ENCODE measurements around the gene ZMYM5.
A peak's percentile ranks its signal among the peaks of the same experiment; 100 is the strongest.
"Not testable (repeated sequence)": the region's sequence is repeated elsewhere in the genome, so short reads cannot be mapped to it uniquely, and the experiment has no call there.

ZMYM5 gene

GRCh38 chr13:19863323-19864023 is at the start of gene ZMYM5:
ZMYM5 (minus strand) TSS chr13:19863649; CDS start chr13:19852180, 11,469 bp downstream.
- peak within 1 kb of the TSS; percentile 97 for H3K4me3 ChIP-seq (ENCODE audit: low read depth, low read length)
- TF ChIP-seq, protein P1, sequence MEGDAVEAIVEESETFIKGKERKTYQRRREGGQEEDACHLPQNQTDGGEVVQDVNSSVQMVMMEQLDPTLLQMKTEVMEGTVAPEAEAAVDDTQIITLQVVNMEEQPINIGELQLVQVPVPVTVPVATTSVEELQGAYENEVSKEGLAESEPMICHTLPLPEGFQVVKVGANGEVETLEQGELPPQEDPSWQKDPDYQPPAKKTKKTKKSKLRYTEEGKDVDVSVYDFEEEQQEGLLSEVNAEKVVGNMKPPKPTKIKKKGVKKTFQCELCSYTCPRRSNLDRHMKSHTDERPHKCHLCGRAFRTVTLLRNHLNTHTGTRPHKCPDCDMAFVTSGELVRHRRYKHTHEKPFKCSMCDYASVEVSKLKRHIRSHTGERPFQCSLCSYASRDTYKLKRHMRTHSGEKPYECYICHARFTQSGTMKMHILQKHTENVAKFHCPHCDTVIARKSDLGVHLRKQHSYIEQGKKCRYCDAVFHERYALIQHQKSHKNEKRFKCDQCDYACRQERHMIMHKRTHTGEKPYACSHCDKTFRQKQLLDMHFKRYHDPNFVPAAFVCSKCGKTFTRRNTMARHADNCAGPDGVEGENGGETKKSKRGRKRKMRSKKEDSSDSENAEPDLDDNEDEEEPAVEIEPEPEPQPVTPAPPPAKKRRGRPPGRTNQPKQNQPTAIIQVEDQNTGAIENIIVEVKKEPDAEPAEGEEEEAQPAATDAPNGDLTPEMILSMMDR (IDR thresholded peaks at IDR 0.05; ENCODE audit: low read depth, low read length, missing control alignments): no peak
- DNase-seq (ENCODE audit: low read depth): peak; percentile 96

GRCh38 chr13:19910336-19911072 is 47.1 kb upstream of the ZMYM5 start:
- no peak for DNase-seq (ENCODE audit: low read depth)
- H3K4me3 ChIP-seq (ENCODE audit: low read depth, low read length): no peak overlapping the region
- TF ChIP-seq, protein P1 (IDR thresholded peaks at IDR 0.05; ENCODE audit: low read depth, low read length, missing control alignments): no peak

DNA sequence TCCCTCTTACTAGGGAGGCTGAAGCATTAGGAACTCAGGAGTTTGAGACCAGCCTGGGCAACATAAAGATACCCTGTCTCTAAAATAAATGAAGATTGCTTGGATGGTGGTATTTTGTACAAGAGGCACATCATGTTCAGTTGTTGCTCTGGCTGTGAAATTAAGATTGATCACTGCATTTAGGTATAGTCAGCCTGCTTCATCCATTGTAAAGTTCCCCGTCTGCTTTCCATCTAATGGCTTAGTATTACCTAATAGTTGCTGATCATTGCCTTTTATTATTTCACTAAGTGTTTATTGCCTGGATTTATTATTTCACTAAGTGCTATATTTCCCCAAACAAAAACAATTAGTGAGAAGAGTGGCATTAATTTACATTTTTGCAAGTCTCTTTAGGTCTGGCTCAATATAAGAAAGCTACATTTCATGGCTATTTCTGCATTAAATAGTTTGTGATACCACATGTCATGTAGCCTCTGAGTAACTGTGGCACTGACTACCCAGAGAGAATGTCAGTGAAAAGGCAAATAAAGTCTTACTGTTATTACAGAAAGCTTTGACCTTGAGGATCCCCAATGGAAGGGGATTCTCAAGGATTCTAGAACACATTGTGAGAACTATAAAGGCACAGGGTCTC is 45.0 kb upstream of the ZMYM5 start:
- H3K4me3 ChIP-seq (ENCODE audit: low read depth, low read length): no peak overlapping the region
- TF ChIP-seq, protein P1 (IDR thresholded peaks at IDR 0.05; ENCODE audit: low read depth, low read length, missing control alignments): no peak
- no peak for DNase-seq (ENCODE audit: low read depth)

- not testable (repeated sequence) for H3K4me3 ChIP-seq (ENCODE audit: low read depth, low read length); DNase-seq (ENCODE audit: low read depth)
These were observed 42.2 kb upstream of the ZMYM5 start for GRCh38 chr13:19905487-19906195.

DNA sequence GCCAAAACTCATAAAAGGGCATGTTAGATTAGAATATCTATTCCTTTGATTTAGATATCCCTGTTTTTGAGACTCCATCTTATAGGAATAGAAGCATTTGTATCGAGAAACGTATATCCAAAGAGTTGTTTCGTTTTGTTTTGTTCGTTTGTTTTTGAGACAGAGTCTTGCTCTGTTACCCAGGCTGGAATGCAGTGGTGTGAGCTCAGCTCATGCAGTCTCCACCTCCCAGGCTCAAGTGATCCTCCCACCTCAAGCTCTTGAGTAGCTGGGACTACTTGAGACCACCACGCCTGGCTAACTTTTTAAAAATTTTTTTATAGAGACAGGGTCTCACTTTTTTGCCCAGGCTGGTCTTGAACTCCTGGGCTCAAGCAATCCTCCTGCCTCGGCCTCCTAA is 26.6 kb upstream of the ZMYM5 start:
- no peak for DNase-seq (ENCODE audit: low read depth)
- TF ChIP-seq, protein P1 (IDR thresholded peaks at IDR 0.05; ENCODE audit: low read depth, low read length, missing control alignments): no peak
- no peak overlapping the region for H3K4me3 ChIP-seq (ENCODE audit: low read depth, low read length)

DNA sequence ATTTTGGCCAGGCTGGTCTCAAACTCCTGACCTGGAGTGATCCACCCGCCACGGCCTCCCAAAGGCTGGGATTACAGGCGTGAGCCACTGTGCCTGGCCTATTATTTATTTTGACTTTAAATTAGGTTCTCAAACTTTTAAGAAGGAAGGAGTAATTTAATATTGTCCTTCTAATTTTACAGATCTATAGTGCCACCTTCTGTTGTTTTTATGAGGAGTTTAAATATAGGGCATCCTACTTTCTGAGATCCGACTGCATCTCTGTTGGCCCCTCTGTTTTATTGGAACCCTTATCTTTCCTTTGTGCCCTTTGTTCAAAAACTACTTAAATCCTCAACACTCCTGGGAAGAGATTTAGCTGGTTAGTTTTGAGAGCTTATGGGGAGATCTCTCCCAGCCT is 25.4 kb upstream of the ZMYM5 start:
- DNase-seq (ENCODE audit: low read depth): no peak
- TF ChIP-seq, protein P1 (IDR thresholded peaks at IDR 0.05; ENCODE audit: low read depth, low read length, missing control alignments): no peak
- H3K4me3 ChIP-seq (ENCODE audit: low read depth, low read length): no peak overlapping the region

DNA sequence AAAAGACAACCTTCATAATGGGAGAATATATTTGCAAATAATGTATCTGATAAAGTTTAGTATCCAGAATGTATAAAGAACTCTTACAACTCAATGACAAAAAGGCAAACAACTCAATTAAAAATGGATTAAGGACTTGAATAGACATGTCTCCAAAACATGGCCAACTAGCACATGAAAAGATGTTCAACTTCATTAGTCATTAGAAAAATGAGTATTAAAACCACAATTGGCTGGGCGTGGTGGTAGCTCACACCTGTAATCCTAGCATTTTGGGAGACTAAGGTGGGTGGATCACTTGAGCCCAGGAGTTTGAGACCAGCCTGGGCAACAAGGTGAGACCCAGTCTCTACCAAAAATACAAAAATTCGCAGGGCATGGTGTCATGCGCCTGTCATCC is 18.8 kb upstream of the ZMYM5 start:
- TF ChIP-seq, protein P1 (IDR thresholded peaks at IDR 0.05; ENCODE audit: low read depth, low read length, missing control alignments): no peak
- no peak overlapping the region for H3K4me3 ChIP-seq (ENCODE audit: low read depth, low read length)
- DNase-seq (ENCODE audit: low read depth): no peak

All from GM12864 (cell line).